ENCODE data around the gene GPRASP3.
"Not testable (repeated sequence)": the region's sequence is repeated elsewhere in the genome, so short reads cannot be mapped to it uniquely, and the experiment has no call there.

Gene GPRASP3, protein sequence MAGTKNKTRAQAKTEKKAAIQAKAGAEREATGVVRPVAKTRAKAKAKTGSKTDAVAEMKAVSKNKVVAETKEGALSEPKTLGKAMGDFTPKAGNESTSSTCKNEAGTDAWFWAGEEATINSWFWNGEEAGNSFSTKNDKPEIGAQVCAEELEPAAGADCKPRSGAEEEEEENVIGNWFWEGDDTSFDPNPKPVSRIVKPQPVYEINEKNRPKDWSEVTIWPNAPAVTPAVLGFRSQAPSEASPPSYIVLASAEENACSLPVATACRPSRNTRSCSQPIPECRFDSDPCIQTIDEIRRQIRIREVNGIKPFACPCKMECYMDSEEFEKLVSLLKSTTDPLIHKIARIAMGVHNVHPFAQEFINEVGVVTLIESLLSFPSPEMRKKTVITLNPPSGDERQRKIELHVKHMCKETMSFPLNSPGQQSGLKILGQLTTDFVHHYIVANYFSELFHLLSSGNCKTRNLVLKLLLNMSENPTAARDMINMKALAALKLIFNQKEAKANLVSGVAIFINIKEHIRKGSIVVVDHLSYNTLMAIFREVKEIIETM

DNA sequence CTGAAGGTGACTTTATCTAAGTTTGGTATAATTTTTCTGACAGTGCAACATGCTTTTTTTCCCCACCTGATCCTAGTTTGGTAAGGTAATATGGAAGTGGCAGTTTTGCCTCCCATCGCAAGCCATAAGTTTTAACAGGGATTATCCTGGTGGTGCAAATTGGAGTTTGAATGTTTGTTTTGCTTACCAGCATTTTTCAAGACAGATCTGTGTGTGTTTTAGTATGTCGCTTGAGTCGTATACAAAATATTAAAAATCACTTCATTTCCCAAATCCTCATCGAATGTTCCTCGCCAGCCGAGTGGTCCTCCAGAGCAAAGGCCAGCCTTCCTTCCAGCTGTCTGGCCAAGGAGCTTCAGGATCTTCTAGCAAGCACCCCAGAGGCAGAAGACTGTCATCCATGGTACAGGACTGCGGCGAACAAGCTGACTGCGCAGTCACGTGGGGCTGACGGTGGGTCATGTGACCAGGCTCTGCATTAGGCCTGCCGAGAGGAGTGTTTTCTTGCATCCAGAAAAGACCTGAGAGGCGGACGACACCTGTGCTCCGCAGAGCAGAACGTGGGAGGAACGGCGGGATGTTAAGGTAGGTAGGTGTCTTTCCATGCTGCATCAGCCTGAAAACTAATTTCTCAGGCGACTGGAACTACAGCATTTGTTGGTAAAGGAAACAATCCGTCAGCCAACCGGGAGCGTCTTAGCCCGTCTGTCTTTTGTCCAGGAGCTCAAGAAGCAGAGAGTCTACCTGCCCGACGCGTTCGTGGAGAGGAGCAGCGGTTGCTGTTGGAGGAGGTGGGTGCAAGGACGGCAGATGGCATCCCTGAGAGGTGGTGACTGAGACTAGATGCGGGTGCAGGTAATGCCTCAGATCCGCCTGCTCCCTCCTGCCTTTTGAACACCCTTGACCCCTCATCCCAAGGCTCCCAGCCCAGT lies at the start of gene GPRASP3:
TSS of gene GPRASP3 (plus strand) at position 507 of the 932 bp plus-strand sequence. CDS start 28,253 bp downstream, outside the sequence.
- peak; percentile 54 to 59 for DNase-seq

DNA sequence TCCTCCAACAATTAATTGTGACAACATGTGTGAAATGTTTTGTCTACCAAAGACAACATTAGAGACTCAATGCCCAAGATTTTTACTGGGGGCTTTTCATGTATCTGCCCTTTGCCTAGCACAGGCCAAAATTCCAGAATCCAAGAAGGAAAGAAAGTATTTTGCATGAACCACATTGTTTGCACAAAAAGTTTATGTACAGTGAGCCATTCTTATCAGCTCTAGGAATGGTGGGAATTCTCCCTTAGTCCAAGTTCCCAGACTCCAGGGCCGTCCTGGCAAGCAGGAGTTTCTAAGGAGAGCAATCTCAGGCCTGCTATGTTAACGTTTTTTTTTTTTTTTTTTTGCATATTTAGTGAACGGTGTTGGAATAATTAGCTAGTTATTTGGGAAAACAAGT lies 47.7 kb upstream of the GPRASP3 start:
- no peak for DNase-seq

DNA sequence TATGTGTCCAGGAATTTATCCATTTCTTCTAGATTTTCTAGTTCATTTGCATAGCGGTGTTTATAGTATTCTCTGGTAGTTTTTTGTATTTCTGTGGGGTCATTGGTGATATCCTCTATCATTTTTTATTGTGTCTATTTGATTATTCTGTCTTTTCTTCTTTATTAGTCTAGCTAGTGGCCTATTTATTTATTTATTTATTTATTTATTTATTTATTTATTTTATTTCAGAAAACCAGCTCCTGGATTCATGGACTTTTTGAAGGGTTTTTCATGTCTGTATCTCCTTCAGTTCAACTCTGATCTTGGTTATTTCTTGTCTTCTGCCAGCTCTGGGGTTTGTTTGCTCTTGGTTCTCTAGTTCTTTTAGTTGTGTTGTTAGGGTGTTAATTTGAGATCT lies 43.1 kb upstream of the GPRASP3 start:
- not testable (repeated sequence) for DNase-seq

DNA sequence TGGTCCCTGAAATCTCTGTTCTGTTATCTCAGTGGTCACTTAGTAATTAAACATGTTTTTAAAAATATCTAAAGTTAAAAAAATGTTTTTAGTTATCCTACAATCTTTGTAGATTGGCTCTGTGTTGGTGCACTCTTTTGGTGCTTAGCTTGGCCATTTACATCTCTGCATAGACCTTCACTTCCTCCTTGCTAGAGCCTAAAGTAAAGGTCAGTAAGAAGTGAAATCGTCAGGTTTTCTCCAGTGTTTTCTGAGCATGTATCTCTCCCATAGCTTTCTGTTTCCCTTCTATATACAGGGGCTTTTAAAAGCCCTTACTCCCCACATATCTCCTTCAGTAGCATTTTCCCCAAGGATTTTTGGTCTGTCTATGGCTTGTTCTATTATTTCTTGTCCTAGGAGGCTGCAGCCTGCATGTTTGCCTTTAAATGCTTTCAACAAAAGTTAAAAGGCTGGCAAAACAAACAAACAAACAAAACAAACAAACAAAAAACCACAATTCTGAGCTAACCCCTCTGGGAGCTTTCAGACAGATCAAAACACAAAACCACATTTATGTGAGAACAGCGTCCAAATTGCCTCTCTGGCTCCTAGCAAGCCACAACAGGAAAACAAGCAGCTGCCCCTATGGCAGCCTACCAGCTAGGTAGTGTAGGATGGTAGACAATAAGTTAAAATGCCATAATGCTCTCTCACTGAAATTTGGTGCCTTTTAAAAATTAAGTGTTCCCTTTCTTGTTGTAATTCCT lies 35.6 kb upstream of the GPRASP3 start:
- no peak for DNase-seq

DNA sequence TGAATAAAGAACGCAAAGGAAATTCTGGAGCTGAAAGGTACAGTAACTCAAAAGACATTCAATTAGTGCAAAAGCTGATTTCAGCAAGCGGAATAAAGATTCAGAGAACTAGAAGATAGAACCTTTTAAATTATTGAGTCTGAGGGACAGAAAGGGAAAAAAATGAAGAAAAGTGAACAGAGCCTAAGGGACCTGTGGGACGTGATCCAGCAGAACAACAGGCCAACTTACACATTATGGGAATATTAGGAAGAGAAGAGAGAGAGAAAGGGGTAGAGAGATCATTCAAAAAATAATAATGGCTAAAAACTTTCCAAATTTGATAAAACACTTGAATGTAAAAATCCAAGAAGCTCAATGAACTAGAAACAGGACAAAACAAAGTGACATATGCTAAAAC lies 25.8 kb upstream of the GPRASP3 start:
- no peak for DNase-seq

DNA sequence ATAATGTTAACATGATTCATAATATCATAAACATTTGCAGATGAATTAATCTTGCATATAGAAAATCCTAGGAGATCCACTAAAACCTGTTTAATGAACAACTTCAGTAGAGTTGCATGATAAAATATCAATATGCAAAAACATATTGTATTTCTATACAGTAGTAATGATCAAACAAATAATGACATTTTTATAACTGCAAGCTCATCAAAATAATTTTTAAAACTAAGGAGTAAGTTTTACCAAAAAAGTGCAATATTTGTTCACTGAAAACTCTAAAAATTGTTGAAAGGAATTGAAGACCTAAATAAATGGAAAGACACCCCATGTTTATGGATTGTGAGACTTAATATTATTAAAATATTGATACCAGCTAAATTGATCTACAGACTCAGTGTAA lies 24.2 kb upstream of the GPRASP3 start:
- DNase-seq: no peak

DNA sequence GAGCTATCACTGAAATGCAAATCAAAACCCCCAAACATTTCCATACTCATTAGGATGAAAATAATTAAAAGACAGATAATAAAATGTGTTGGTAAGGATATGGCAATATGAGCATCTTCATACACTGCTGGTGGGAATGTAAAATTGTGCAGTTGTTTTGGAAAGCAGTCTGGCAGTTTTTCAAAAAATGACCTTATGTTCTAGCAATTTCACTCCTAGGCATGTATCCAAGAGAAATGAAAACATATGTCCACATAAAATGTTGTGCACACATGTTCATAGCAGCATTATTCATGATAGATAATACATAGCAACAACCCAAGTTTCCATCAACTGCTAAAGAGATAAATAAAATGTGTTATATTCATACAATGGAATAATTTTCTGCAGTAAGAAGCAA lies 23.0 kb upstream of the GPRASP3 start:
- DNase-seq: no peak

DNA sequence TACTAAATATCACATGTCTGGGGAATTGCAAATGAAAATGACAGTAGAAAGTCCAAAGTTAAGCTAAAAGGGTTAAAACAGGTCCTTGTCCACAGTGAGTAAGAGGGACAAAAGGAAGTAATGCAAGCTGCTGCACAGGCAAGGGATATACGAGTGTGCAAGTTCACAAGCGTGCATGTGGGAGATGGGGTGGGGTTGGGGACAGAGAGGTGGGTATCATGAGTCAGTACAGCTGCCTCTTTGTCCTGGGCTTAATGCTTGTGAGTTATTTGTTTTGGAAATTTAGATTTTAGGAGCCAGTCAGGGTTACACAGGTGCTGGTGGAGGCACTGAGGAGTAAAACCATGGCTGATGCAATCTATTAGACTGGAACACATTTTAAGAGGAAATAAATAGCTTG lies 11.6 kb upstream of the GPRASP3 start:
- no peak for DNase-seq

DNA sequence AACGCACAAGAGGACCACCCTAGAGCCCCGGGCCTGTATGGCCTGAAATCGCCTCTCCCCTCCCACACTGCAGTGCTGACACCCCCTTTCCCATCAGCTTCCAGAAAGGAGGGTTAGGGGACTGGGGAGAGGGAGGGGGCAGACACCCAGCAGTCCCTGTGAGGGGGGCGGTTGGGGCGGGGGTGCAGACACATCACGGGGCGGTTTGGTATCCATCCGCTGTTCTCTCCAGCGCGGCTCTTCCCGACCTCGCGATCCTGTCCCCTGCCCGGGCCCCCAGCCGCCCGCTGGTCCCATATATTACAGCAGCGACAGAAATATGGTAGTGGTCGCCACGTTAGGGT lies 8.7 kb upstream of the GPRASP3 start:
- DNase-seq: no peak

DNA sequence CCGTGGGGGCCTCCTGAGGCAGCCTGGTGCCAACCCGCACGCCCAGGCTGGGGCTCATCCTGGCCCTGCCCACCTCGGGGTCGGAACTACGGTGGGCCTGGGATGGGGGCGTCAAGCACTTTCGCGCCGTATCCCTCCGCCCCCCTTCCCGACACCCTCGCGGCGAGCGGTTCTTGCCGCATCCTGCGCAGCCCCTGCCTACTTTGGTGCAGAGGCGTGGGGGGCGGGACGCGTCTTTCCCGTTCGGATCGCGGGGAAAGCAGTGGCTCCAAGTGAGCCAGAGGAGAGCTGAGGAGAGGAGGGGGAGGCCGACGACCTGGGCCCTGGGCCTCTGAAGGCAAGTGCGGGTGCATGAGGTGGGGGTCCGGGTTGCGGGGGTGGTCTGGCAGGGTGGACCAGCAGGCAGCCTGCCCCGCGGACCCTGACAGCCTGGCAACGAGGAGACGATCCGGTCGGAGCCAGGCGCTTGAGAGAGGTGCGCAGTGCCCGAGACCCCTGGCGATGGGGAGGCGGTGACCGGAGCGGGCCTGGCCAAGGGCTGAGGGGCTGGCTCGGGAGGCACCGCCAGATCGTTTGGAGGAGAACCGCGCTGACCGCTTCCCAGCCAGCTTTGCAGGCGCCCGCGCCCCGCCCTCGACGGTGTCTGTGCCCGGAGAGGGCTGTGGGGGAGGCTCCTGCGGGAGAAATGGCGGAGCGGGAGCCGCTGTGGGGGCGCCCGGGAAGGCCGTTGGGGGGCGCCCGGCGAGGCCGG lies 8.2 kb upstream of the GPRASP3 start, which contains the start of gene GPRASP2:
TSS of gene GPRASP2 (plus strand) at position 233 of the 751 bp plus-strand sequence. CDS start 2,422 bp downstream, outside the sequence.
- peak in 1 of 2 donors; percentile 17 for DNase-seq

DNA sequence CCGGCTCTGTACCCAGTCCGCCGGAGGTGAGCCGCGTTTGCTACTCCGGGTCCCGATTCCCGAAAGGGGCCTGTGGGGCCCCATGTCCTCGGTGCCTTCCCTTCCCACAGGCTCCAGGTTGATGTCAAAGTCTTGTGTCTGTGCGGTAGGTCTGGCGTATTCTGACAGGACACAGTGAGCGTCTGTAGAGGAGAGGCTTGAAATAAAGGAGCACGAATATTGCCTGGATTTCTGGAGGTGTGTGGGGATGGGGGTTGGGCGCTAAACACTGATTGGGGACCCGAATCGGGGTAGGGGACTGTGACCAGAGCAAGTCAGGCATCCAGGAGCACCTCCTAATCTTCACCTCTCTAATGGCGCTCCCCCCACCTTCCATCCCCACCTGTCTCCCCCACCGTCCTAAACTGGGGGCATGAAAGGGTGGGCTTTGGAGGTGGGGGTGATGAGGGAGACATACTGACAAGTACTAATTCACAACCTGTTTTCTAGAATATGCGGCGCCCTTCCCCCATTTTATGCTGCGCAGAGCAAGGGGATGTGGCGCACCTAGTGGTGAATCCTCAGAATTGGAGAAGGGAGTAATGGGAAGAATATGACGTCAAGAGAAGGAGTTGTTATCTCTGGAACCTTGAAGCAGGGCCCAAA lies 7.4 kb upstream of the GPRASP3 start:
- DNase-seq: peak in 1 of 2 donors; percentile 6

DNA sequence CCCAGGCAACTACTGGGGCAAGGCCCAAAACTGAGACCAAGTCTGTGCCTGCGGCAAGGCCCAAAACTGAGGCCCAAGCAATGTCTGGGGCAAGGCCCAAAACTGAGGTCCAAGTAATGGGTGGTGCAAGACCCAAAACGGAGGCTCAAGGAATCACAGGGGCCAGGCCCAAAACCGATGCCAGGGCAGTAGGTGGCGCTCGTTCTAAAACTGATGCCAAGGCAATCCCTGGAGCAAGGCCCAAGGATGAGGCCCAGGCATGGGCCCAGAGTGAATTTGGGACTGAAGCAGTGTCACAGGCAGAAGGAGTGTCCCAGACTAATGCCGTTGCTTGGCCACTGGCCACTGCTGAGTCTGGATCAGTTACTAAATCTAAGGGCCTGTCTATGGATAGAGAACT lies 5.5 kb upstream of the GPRASP3 start:
- no peak for DNase-seq

DNA sequence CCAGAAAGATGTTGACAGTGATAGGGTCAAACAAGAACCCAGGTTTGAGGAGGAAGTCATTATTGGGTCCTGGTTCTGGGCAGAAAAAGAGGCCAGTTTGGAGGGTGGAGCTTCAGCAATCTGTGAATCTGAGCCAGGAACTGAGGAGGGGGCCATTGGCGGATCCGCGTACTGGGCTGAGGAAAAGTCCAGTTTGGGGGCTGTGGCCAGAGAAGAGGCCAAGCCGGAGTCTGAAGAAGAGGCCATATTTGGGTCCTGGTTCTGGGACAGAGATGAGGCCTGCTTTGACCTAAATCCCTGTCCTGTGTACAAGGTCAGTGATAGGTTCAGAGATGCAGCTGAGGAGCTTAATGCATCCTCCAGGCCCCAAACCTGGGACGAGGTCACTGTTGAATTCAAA lies 4.6 kb upstream of the GPRASP3 start:
- no peak for DNase-seq

DNA sequence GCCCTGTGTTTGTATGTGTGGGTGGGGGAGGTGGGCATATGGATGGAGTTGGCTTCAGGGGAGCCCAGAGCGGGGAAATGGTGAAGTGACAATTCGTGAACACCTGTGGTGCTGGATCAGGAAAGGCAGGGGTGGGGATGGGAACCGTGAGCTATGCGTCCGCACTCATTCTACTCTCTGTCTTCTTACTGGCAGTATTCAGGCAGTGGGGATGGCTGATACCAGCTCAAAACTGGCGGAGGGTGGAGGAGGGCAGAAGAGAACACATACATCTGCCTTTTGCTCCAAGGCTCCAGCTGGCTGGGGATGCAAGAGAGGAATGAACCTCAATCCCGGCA lies 595 bp downstream of the GPRASP3 start:
- DNase-seq: not testable (repeated sequence)

DNA sequence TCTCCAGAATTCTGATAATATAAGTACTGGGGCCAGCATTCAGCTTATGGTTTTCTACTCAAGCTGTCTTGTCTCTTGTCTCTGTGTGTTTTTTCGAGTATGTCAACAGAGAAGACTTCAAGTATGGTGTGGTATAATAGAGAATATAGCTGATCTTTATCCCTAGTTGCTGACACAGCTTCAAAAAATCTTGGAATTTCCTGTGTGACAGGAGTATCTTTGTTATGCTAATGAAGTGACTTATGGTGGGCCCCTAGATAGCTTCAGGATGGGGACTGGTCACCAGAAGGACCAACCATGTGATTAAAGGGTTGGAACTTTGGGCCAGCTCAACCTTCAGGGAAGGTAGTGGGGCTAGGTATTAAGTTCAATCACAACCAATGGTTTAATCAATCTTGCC lies 2.9 kb downstream of the GPRASP3 start:
- no peak for DNase-seq

DNA sequence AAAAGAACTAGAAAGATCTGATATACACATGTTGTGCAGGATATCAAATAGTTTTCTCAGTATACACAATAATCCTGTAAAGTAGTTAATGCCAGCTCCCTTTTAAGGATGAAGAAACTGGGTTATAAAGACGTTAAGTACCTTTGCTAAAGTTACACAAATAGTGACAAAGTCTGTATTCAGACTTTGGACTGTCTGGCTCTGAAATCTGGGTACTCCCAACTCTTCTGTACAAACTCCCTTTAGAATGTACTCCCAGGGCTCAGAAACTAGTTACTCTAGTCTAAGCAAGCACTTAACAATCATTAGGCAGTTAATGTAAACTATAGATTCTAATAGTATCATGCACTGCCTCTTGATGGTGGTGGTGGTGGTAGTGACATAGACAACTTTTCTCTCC lies 7.2 kb downstream of the GPRASP3 start:
- no peak for DNase-seq

DNA sequence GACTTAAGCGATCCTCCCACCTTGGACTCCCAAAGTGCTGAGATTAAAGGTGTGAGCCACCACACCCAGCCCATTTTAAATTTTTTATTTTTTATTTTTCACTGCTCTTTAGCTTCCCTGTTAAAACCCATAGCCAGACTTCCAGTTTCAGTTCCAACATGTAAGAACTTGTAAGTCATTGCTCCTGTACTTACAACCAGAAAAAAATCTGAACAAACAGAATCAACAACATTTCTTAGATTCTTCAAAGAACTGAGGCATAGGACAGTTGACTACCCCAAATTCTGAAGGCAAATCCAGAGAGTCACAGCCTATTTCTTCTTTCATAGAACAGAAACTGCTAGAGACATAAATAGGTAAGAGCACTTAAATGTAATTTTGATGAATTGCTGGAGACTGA lies 8.1 kb downstream of the GPRASP3 start:
- DNase-seq: no peak

DNA sequence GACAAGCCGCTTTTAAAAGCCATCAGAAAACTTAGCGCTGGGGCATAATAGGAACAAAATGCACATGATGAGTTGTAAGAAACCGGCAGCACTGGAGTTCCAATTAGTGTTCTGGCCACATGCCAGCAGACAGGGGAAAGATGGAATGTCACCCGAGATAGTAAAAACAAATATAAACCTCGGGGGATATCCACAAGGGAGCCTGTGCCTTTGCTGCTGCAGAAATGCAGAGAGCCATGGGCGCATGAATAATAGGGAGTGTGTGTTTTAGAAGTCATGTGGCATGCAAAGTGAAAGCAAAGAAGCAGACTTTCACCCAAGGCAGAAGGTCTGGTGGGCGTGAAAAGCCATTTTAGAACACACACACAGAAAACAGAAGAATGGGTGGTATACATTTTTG lies 19.1 kb downstream of the GPRASP3 start:
- no peak for DNase-seq

DNA sequence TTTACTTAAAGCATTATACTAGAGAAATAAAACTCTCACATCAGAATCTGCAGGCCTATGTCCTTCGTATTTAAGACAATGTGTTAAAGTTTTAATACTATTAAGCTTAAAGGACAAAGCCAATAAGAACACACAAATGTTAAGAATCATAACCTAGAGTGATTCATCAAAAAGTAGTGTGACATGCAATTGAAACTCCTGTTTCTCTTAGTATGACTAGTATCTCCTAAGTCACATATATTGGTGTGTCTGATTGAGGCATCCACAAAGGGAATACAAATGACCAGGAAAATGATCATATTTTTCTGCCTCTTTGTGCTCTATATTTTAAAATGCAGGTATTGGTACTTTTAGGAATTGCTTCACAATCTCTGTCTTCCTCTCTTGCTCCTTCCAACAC lies 23.8 kb downstream of the GPRASP3 start:
- DNase-seq: no peak

DNA sequence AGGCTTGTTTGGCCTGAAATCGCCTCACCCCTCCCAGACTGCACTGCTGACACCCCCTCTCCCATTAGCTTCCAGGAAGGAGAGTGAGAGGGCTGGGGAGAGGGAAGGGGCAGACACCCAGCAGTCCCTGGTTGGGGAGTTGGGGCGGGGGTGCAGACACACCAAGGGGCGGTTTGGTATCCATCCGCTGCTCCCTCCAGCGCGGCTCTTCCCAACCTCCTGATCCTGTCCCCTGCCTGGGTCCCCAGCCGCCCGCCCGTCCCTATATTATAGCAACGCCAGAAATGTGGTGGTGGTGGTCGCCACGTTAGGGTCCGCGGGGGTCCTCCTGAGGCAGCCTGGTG lies 24.9 kb downstream of the GPRASP3 start:
- DNase-seq: no peak

DNA sequence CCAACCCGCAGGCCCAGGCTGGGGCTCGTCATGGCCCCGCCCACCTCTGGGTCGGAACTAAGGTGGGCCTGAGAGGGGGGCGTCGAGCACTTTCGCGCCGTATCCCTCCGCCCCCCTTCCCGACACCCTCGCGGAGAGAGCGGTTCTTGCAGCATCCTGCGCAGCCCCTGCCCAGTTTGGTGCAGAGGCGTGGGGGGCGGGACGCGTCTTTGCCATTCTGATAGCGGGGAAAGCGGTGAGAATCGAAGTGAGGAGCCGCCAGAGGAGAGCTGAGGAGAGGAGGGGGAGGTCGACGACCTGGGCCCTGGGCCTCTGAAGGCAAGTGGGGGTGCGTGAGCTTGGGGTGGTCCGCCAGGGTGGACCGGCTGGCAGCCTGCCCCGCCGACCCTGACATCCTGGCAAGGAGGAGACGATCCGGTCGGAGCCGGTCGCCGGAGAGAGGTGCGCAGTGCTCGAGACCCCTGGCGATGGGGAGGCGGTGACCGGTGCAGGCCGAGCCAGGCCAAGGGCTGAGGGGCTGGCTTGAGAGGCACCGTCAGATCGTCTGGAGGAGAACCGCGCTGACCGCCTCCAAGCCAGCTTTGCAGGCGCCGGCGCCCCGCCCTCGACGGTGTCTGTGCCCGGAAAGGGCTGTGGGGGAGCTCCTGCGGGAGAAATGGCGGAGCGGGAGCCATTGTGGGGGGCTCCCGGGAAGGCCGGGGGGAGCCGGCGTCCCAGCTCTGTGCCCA lies 25.5 kb downstream of the GPRASP3 start:
- DNase-seq: peak; percentile 9

Measured in activated CD4-positive, alpha-beta T cell treated with anti-CD3 and anti-CD28 coated beads for 4 hours (primary cell).